GM21529 (cell line): Measurements from ENCODE around the gene FPGS.

Source experiments
- ATAC-seq: cut with Tn5 transposase; IDR thresholded peaks from one replicate; pipeline ENCODE4 v1.9.1; 2021; ENCODE audit not compliant: unreplicated experiment

FPGS gene

DNA sequence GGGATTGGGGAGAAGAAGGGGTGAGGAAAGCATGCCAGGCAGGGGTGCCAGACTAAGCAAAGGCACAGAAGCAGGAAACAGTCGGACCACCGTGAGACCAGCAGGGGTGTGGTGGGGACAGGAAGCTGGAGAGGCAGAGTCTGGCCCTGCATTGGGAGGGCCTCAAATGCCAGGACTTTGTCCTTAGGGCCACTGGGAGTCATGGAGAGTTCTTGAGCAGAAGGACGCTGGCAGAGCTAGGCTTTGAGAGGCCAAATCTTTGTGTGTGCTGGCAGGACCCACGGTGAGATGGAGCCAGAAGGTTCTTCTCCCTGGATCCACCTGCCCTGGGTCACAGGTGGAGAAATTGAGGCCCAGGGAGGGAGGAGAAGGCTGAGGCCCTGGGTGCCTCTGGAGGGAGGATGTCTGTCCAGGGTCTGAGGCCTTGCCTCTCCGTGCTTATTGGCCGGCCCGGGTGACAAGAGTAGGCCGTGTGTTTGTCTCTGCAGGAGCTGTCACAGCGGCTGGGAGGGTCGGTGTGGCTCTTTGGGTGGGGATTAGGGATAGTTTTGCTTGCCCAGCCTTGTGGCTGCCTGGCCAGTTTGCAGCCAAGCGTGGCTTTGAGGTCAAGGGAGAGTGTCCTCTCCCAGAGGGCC is 53.5 kb downstream of the FPGS start:
- ATAC-seq: no peak

DNA sequence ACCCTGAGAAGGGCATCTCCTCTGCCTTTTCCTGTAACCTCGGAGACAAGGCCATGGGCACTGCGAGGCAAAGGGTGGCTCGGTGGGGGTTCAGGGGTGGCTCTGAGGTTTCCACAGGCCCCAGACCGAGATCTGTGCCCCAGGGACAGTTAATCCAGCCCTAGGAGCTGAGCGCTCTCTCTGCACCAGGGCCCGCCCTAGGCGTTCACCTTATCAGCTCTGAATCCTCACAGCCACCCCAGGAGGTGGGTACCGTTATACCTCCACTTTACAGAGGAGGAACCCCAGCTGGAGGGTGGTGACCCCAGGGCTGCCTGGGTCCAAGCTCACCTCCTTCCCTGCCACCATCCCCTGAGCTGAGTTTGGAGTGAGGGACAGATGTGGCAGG is 54.0 kb downstream of the FPGS start:
- no peak for ATAC-seq

DNA sequence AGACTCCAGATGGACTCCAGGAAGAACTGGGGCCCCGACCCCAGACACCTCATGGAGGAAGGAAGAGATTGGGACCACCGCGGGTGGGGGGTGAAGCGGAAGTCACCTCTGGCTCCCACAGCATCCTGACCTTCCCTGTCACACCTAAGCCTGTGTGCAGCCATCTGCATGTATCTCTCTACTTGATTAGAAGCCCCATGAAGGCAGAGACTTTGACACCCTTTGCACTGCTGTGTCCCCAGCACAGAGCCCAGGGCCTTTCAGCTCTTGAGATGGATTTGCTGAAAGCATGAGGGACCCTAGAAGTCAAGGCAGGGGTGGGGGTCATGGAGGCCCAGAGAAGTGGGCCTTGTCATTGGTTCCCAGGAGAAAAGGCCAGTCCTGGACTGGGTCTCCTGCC is 54.6 kb downstream of the FPGS start:
- no peak for ATAC-seq

DNA sequence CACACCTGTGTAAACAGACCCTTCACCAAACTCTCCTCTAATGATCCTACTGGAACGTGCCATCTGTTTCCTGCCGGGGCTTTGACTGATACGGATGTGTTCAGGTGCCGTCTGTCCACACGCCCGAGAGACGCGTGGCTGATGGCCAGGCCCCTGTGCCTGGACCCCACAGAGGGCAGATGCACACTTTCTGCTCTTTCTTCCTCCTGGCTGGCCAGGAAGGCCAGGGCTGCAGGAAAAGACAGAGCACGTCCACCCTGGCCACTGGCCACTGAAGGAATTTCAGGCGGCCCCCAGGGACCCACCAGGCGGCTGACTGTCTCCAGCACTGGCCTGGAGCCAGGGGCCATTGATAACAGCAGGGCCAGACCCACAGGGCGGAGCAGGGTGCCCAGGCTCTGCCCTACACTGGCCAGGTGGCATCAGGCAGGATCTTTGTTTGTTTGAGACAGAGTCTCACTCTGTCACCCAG is 55.4 kb downstream of the FPGS start:
- no peak for ATAC-seq

DNA sequence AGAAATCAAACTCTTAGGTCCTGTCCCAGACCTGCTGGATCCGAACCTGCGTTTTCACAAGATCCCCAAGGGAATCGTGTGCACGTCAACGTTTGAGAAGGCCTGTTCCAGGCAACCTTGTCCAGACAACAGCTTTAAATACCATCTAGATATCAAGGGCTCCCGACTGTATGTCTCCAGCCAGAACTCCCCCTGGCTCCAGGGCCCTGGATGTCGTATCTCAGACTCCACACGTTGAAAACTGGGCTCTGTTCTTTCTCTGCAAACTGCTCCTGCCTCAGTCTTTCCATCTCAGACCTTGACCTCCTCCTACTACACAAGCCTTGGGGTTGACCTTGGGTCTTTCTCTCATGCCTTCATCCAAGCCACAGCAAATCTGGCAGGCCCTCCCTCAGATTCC is 57.6 kb downstream of the FPGS start:
- no peak for ATAC-seq

DNA sequence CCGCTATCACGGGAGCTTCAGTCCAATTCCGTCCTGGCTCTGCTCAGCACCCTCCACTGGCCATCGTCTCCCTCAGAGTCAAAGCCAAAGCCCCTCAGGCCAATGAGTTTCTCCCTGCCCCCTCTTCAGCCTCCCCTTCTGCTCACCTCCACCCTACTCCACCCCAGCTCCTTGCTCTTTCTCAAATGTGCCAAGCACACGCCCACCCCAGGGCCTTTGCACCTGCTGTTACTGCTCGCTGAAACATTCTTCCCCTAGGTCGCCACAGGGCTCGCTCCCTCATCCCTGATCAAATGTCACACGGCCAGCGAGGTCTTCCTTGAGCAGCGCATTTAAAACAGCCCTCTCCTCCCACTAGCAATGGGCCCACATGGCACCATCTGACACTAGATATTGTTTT is 58.1 kb downstream of the FPGS start:
- no peak for ATAC-seq

DNA sequence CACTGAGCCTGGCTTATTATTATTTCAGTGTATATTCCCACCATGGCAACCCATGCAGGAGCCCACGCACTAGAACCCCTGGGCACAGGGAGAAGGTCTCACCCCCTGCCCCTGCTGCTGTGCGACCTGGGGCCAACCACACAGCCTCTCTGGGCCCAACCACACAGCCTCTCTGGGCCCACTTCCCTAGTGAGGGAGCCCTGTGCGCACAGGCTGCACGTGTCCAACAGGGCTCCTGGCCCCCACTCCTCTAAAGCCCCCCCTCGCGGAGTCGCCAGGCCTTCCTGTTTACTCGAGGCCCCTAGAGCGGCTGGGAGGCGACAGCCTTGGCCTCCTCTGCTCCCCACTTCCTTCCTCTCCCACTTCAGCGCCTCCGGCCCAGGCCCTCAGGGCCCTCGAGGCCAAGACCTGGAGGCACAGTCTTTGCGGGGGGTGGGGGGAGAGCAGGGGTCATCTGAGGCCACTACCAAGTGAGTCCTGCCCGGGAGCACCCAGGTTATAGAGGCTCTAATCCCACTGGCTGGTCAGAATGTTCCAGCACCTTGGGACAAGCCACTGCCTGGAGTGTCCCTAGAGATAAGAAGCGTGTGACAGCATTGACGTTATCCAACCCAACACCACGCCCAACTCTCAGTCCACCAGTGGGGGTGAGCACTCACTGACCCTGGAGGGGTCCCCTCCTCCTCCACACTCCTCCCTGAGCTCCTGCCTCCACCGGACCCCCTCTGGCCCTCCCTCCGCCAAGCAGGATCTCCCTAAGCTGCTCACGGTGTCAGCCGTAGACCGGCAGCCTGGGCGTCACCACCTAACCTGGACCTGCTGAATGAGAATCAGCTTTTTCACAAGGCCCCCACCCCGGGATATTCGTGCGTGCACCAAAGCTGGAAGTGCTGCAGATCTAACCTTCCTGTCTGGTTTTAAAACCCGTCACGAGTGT is 59.7 kb downstream of the FPGS start:
- no peak for ATAC-seq

DNA sequence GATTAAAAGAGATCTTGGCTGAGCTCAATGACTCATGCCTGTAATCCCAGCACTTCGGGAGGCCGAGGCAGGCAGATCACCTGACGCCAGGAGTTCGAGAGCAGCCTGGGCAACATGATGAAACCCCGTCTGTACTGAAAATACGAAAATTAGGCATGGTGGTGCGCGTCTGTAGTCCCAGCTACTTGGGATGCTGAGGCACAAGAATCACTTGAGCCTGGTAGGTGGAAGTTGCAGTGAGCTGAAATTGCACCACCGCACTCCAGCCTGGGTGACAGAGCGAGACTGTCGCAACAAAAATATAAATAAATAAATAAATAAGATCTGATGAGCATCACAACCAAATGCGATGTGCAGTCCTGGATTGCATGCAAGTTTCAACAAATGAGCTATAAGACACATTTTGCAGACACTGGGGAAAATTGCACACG is 60.5 kb downstream of the FPGS start:
- ATAC-seq: no peak
